ENCODE data around the gene MSMO1.
"Not testable (repeated sequence)": the region's sequence is repeated elsewhere in the genome, so short reads cannot be mapped to it uniquely, and the experiment has no call there.

Gene MSMO1

DNA sequence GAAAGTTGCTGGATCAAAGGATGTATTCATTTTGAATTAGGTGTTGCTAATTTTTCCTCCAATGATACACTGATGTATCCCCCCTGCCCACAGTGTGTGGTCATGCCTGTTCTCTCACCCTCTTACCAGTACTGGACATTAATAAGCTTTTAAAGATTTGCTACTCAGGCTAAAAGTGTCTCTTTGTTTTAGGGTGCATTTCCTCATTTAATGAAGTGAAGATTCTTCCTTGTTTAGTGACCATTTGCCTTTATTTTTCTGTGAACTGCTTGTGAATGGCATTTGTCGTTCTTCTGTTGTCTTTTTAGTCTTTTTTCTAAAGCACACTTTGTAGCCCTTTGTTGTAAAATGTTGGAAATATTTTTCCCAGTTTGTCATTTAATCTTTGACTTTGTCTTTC lies 5.0 kb downstream of the MSMO1 start:
- H3K27me3 ChIP-seq (ENCODE audit: control insufficient read depth in 2 of 2, insufficient read depth in 2 of 2, low read length in 2 of 2): no peaks in the 10 kb centered on the region
- no peak overlapping the region for H3K9ac ChIP-seq (ENCODE audit: low read depth in 1 of 2, low read length in 2 of 2)
- peaks cover 9 to 11% of the 10 kb centered on the region in 2 donors for H3K4me1 ChIP-seq (ENCODE audit: control insufficient read depth in 2 of 2, insufficient read depth in 2 of 2, low read length in 2 of 2)
- peaks cover 10% of the 10 kb centered on the region in 2 donors for H3K36me3 ChIP-seq (ENCODE audit: control insufficient read depth in 2 of 2, insufficient read depth in 2 of 2, low read length in 2 of 2)
- H3K4me3 ChIP-seq (ENCODE audit: low read length in 2 of 2): no peak overlapping the region
- H3K9me3 ChIP-seq (ENCODE audit: control insufficient read depth in 2 of 2, low read length in 2 of 2): no peaks in the 10 kb centered on the region
- no peak overlapping the region for H3K27ac ChIP-seq (ENCODE audit: low read depth in 2 of 2, low read length in 2 of 2)

DNA sequence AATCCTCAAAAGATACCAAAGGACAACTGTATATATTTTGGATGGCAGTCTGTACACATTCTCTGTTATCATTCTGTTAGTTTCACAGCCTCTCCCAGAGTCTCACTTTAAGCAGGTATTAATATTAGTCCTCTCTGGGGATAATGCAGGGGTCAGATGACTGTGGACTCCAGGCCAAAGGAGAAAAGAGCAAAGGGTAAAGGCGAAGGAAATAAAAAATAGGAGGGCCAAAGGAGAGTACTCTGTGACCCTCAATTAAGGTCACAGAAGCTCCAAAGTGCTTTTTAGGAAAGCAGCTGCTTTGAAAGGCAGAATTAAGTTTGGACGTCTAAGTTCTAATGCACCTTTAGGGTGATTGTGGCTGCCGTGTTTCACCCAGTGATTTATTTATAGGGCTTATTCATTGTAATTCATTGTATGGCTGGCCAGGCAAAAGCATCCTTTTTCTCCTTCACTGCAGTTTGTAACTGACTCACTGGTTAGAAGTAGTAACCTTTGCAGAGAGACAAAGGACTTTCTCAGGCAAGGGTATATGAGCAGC lies 7.8 kb downstream of the MSMO1 start:
- Histone ChIP-seq H3K4me1 (ENCODE audit: control insufficient read depth in 2 of 2, insufficient read depth in 2 of 2, low read length in 2 of 2) (no peaks in the 10 kb centered on the region), H3K27ac (ENCODE audit: low read depth in 2 of 2, low read length in 2 of 2) (no peak overlapping the region), H3K9ac (ENCODE audit: low read depth in 1 of 2, low read length in 2 of 2) (no peak overlapping the region), H3K9me3 (ENCODE audit: control insufficient read depth in 2 of 2, low read length in 2 of 2) (no peaks in the 10 kb centered on the region), H3K4me3 (ENCODE audit: low read length in 2 of 2) (no peak overlapping the region), H3K27me3 (ENCODE audit: control insufficient read depth in 2 of 2, insufficient read depth in 2 of 2, low read length in 2 of 2) (no peaks in the 10 kb centered on the region), H3K36me3 (ENCODE audit: control insufficient read depth in 2 of 2, insufficient read depth in 2 of 2, low read length in 2 of 2) (peaks cover 17 to 23% of the 10 kb centered on the region in 2 donors)

DNA sequence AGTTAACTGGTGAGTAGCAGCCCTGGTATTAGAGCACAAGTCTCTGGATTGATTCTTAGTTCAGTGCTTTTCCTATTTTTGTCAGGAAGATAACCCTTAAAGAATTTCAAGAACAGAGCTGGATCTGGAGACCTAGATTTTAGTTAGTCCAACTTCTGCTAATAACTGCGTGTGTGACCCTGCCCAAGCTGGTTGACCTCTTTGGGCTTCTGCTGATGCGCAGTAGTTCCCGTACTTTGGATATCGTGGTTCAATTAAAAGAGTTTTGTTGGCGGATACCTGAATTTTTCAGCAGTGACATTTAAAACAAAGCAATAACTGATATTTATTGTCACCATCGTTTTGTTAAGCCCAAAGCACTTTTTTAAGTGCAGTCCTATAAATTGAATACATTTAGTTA lies 9.3 kb downstream of the MSMO1 start:
- Histone ChIP-seq H3K9me3 (ENCODE audit: control insufficient read depth in 2 of 2, low read length in 2 of 2) (no peaks in the 10 kb centered on the region), H3K9ac (ENCODE audit: low read depth in 1 of 2, low read length in 2 of 2) (no peak overlapping the region), H3K4me1 (ENCODE audit: control insufficient read depth in 2 of 2, insufficient read depth in 2 of 2, low read length in 2 of 2) (no peaks in the 10 kb centered on the region), H3K27me3 (ENCODE audit: control insufficient read depth in 2 of 2, insufficient read depth in 2 of 2, low read length in 2 of 2) (no peaks in the 10 kb centered on the region), H3K4me3 (ENCODE audit: low read length in 2 of 2) (no peak overlapping the region), H3K36me3 (ENCODE audit: control insufficient read depth in 2 of 2, insufficient read depth in 2 of 2, low read length in 2 of 2) (peaks cover 28 to 30% of the 10 kb centered on the region in 2 donors), H3K27ac (ENCODE audit: low read depth in 2 of 2, low read length in 2 of 2) (no peak overlapping the region)

DNA sequence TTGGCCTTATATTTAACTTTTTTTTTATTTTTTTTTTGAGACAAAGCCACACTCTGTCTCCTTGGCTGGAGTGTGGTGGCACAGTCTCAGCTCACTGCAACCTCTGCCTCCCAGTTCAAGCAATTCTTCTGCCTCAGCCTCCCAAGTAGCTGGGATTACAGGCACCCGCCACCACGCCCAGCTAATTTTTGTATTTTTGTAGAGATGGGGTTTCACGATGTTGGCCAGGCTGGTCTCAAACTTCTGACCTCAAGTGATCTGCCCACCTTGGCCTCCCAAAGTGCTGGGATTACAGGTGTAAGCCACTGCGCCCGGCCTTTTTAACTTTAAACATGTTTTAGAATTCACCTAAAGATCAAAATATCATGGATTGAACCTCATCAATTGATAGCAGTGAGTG lies 14.9 kb downstream of the MSMO1 start:
- H3K27me3 ChIP-seq (ENCODE audit: control insufficient read depth in 2 of 2, insufficient read depth in 2 of 2, low read length in 2 of 2); H3K9ac ChIP-seq (ENCODE audit: low read depth in 1 of 2, low read length in 2 of 2); H3K4me3 ChIP-seq (ENCODE audit: low read length in 2 of 2); H3K4me1 ChIP-seq (ENCODE audit: control insufficient read depth in 2 of 2, insufficient read depth in 2 of 2, low read length in 2 of 2); H3K27ac ChIP-seq (ENCODE audit: low read depth in 2 of 2, low read length in 2 of 2); H3K9me3 ChIP-seq (ENCODE audit: control insufficient read depth in 2 of 2, low read length in 2 of 2): not testable (repeated sequence)
- H3K36me3 ChIP-seq (ENCODE audit: control insufficient read depth in 2 of 2, insufficient read depth in 2 of 2, low read length in 2 of 2): peaks cover 22 to 23% of the 10 kb centered on the region in 2 donors

DNA sequence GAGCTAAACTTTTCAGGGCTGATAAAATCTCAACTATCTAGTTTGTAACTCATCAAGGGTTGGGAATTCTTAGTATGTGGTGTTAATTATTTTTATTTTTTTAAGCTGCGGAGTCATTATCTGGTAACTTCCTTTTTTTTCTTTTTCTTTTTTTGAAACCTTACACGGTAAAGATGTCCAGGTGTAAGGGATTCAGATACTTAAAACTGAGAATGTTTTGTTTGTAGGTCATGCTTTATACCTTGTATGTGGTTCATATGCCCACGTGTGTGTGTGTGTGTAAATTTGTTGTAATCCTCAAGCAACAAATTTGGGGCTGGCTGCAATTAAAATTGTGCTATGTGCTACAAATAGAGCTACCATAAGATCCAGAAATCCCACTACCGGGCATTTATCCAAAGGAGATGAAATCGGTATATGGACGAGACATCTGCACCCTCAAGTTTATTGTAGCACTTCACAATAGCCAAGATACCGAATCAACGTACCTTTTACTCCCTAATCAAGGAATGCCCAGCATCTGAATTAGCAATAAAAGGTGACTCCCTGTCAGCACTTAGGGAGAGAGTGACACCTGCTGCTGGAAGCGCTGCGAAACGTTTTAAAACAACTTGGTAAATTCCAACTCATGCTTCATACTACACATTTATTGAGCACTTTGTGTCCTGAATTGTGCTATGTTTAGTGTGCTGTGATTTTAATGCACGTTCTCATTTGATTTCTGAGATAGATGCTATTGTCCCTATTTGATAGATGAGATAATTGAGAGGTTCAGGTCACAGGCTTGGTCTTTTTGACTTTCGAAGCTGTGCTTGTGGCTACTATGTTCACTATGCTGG lies 16.1 kb downstream of the MSMO1 start:
- Histone ChIP-seq H3K9me3 (ENCODE audit: control insufficient read depth in 2 of 2, low read length in 2 of 2) (no peaks in the 10 kb centered on the region), H3K27ac (ENCODE audit: low read depth in 2 of 2, low read length in 2 of 2) (no peak overlapping the region), H3K9ac (ENCODE audit: low read depth in 1 of 2, low read length in 2 of 2) (no peak overlapping the region), H3K4me1 (ENCODE audit: control insufficient read depth in 2 of 2, insufficient read depth in 2 of 2, low read length in 2 of 2) (no peaks in the 10 kb centered on the region), H3K4me3 (ENCODE audit: low read length in 2 of 2) (no peak overlapping the region), H3K36me3 (ENCODE audit: control insufficient read depth in 2 of 2, insufficient read depth in 2 of 2, low read length in 2 of 2) (peaks cover 22 to 23% of the 10 kb centered on the region in 2 donors), H3K27me3 (ENCODE audit: control insufficient read depth in 2 of 2, insufficient read depth in 2 of 2, low read length in 2 of 2) (no peaks in the 10 kb centered on the region)

DNA sequence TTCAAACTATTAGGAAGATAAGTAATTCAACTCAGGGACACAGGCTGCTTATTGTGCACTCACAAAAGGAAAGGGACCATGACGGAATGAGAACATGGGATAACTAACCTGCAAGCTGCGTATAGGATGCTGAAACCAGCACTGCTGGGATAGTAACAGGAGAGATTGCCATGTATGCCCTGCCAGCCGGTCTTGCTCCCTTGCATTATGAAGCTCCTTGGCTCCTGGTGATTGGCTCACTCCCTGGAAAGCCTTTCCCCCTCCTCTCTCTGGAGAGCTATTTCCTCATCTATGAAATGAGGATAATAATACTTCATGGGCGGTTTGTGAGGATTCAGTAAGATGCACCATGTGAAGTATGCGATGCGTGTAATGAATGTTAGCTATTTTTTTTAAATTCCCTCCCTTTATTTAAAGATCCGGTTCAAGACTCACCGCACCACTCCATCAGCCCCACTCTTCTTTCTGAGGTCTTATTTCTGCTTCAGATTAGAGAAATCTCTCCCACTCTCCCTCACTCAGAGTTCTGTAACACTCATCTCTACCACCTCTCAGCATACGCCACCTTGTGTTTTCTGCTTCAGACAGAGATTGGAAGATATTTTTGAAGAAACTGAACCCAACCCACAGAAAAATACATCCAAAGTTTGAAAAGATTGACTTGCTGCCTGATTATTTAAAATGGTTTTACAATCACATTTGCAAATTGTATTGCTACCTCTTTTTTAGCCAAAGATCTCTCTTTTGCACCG lies 18.4 kb downstream of the MSMO1 start:
- no peak overlapping the region for H3K27ac ChIP-seq (ENCODE audit: low read depth in 2 of 2, low read length in 2 of 2)
- peaks cover 7 to 10% of the 10 kb centered on the region in 2 donors for H3K36me3 ChIP-seq (ENCODE audit: control insufficient read depth in 2 of 2, insufficient read depth in 2 of 2, low read length in 2 of 2)
- no peak overlapping the region for H3K9ac ChIP-seq (ENCODE audit: low read depth in 1 of 2, low read length in 2 of 2)
- no peaks in the 10 kb centered on the region for H3K27me3 ChIP-seq (ENCODE audit: control insufficient read depth in 2 of 2, insufficient read depth in 2 of 2, low read length in 2 of 2)
- H3K4me3 ChIP-seq (ENCODE audit: low read length in 2 of 2): no peak overlapping the region
- H3K4me1 ChIP-seq (ENCODE audit: control insufficient read depth in 2 of 2, insufficient read depth in 2 of 2, low read length in 2 of 2): no peaks in the 10 kb centered on the region
- no peaks in the 10 kb centered on the region for H3K9me3 ChIP-seq (ENCODE audit: control insufficient read depth in 2 of 2, low read length in 2 of 2)

DNA sequence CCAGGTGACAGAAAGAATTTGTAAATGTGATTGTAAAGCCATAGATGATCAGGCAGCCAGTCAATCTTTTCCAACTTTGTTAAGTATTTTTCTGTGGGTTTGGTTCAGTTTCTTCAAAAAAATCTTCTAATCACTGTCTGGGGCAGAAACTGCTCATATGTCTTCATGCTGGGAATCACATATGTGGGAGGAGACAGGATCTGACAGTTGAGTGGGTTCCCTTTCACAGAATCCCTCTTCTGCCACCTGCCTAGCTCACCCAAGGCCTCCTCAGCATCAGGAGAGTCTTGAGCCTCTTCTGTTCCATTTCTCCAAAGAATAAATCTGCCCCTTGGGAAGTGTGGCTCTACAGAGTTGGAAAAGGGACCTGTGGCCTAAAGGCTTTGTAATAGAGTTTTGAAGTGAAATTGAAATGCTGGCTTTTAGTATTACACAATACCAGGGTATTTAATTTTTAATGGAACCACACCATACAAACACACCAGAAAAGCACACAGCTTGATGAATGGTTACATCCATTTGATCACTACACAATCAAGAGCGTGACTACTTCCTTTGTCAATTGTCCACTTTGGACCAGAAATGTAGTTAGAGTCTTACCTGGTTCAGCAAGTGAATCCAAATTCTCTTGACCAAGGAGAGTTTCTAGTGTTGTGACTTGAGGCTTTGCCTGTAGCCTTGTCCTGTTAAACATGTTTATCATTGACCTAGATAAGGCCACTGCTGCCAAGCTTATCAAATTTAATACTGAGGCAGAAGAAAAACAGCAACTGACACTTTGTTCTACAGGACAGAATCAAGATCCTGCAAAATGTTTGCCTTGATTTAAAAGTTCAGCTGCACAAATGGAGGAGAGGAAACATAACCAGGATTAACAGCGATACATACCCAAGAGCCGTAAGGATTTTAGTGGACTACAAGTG lies 20.4 kb downstream of the MSMO1 start:
- Histone ChIP-seq H3K27ac (ENCODE audit: low read depth in 2 of 2, low read length in 2 of 2) (no peak overlapping the region), H3K4me1 (ENCODE audit: control insufficient read depth in 2 of 2, insufficient read depth in 2 of 2, low read length in 2 of 2) (no peaks in the 10 kb centered on the region), H3K4me3 (ENCODE audit: low read length in 2 of 2) (no peak overlapping the region), H3K9me3 (ENCODE audit: control insufficient read depth in 2 of 2, low read length in 2 of 2) (no peaks in the 10 kb centered on the region), H3K27me3 (ENCODE audit: control insufficient read depth in 2 of 2, insufficient read depth in 2 of 2, low read length in 2 of 2) (no peaks in the 10 kb centered on the region), H3K9ac (ENCODE audit: low read depth in 1 of 2, low read length in 2 of 2) (no peak overlapping the region), H3K36me3 (ENCODE audit: control insufficient read depth in 2 of 2, insufficient read depth in 2 of 2, low read length in 2 of 2) (no peaks in the 10 kb centered on the region)

DNA sequence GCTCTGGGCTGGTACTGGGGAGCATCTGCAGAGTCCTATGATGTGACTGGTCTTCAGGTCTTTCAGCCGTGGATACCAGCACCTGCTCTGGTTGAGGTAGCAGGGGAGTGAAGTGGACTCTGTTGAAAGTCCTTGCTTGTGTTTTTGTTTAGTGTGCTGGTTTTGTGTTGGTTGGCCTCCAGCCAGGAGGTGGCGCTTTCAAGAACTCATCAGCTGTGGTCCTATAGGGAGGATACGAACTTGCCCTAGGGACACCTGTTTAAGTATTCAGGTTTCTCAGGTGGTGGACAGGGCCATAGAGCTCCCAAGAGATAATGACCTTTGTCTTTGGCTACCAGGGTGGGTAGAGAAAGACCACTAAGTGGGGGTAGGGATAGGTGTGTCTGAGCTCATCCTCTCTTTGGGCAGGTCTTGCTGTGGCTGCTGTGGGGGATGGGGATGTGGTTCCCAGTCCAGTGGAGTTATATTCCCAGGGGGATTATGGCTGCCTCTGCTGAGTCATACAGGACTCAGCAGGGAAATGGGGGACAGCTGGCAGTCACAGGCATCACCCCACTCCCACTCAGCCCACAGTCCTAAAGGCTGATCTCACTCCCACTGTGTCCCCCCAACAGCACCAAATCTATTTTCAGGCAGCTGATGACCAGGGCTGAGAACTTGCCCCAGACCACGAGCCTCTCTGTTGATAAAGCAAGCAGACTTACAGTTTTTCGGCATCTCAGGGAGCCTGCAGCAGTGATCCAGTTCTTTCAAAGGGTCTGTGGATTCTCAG lies 24.1 kb downstream of the MSMO1 start:
- Histone ChIP-seq H3K27ac (ENCODE audit: low read depth in 2 of 2, low read length in 2 of 2) (no peak overlapping the region), H3K9me3 (ENCODE audit: control insufficient read depth in 2 of 2, low read length in 2 of 2) (no peaks in the 10 kb centered on the region), H3K4me3 (ENCODE audit: low read length in 2 of 2) (no peak overlapping the region), H3K27me3 (ENCODE audit: control insufficient read depth in 2 of 2, insufficient read depth in 2 of 2, low read length in 2 of 2) (no peaks in the 10 kb centered on the region), H3K4me1 (ENCODE audit: control insufficient read depth in 2 of 2, insufficient read depth in 2 of 2, low read length in 2 of 2) (no peaks in the 10 kb centered on the region), H3K9ac (ENCODE audit: low read depth in 1 of 2, low read length in 2 of 2) (no peak overlapping the region), H3K36me3 (ENCODE audit: control insufficient read depth in 2 of 2, insufficient read depth in 2 of 2, low read length in 2 of 2) (no peaks in the 10 kb centered on the region)

DNA sequence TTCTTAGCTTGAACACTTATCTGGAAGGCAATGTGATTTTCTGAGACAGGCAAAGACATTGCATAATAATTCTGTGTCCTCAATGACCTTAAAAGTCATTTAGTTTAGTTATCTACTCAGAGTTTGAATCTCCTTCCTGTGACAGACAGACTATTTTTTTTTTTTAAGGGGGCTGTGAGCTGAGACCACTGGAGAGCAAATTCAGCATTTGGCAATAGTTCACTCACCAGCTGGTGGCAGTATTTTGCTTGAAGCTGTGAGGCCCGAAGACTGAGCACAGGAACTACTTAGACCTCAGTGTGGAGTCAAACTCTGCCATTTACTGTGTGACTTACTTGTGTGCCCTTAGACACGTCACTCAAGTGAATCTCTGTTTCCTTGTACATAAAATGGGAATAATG lies 28.4 kb downstream of the MSMO1 start:
- no peak overlapping the region for H3K9ac ChIP-seq (ENCODE audit: low read depth in 1 of 2, low read length in 2 of 2)

More for the DNA sequence above, 28.4 kb downstream of the MSMO1 start:
- no peaks in the 10 kb centered on the region for H3K9me3 ChIP-seq (ENCODE audit: control insufficient read depth in 2 of 2, low read length in 2 of 2)
- H3K27me3 ChIP-seq (ENCODE audit: control insufficient read depth in 2 of 2, insufficient read depth in 2 of 2, low read length in 2 of 2): no peaks in the 10 kb centered on the region
- no peaks in the 10 kb centered on the region for H3K4me1 ChIP-seq (ENCODE audit: control insufficient read depth in 2 of 2, insufficient read depth in 2 of 2, low read length in 2 of 2)
- no peak overlapping the region for H3K4me3 ChIP-seq (ENCODE audit: low read length in 2 of 2)
- H3K36me3 ChIP-seq (ENCODE audit: control insufficient read depth in 2 of 2, insufficient read depth in 2 of 2, low read length in 2 of 2): no peaks in the 10 kb centered on the region
- no peak overlapping the region for H3K27ac ChIP-seq (ENCODE audit: low read depth in 2 of 2, low read length in 2 of 2)

Measured in mucosa of rectum (tissue), 2 donors.